Measurements from ENCODE around the gene CDH4.

CDH4 gene

GRCh38 chr20:61600016-61600415, 348.0 kb downstream of the CDH4 start:
- no peaks in the 10 kb centered on the region for H3K27me3 ChIP-seq (ENCODE audit: low read length)
- no peak overlapping the region for H3K4me2 ChIP-seq (ENCODE audit: low read depth, low read length, poor library complexity, severe bottlenecking)
- no peak overlapping the region for H3K4me3 ChIP-seq (ENCODE audit: insufficient read depth, low read length, poor library complexity, severe bottlenecking)
- H3K9ac ChIP-seq (ENCODE audit: low read length) = no peak overlapping the region
- H3K9me3 ChIP-seq (ENCODE audit: insufficient read depth, low read length) = no peaks in the 10 kb centered on the region
- no peaks in the 10 kb centered on the region for H3F3A ChIP-seq (ENCODE audit: insufficient read depth)
- H4K20me1 ChIP-seq (ENCODE audit: low read depth, low read length) = no peaks in the 10 kb centered on the region
- no peaks in the 10 kb centered on the region for H3K9me2 ChIP-seq (replicated peaks; ENCODE audit: insufficient read depth, low read length)
- no peak overlapping the region for H2AFZ ChIP-seq (ENCODE audit: low read depth, low read length, severe bottlenecking)
- no peak for TF ChIP-seq CTCF (IDR thresholded peaks at IDR 0.05; ENCODE audit: insufficient read depth, low read length, poor library complexity, severe bottlenecking)
- no peak for TF ChIP-seq EZH2phosphoT487 (conservative IDR thresholded peaks at IDR 0.05; ENCODE audit: low read length)
- H3K79me2 ChIP-seq (ENCODE audit: insufficient read depth, low read length) = no peaks in the 10 kb centered on the region
- no peaks in the 10 kb centered on the region for H3K36me3 ChIP-seq (ENCODE audit: low read length)
- H3K27ac ChIP-seq (ENCODE audit: low read depth, low read length) = no peak overlapping the region

- Histone ChIP-seq H3K36me3 (ENCODE audit: low read length) (no peaks in the 10 kb centered on the region), H3K9ac (ENCODE audit: low read length) (no peak overlapping the region), H4K20me1 (ENCODE audit: low read depth, low read length) (no peaks in the 10 kb centered on the region), H3K4me2 (ENCODE audit: low read depth, low read length, poor library complexity, severe bottlenecking) (no peak overlapping the region), H3K9me2 (replicated peaks; ENCODE audit: insufficient read depth, low read length) (no peaks in the 10 kb centered on the region), H3K4me3 (ENCODE audit: insufficient read depth, low read length, poor library complexity, severe bottlenecking) (no peak overlapping the region), H3F3A (ENCODE audit: insufficient read depth) (no peaks in the 10 kb centered on the region), H2AFZ (ENCODE audit: low read depth, low read length, severe bottlenecking) (no peak overlapping the region), H3K79me2 (ENCODE audit: insufficient read depth, low read length) (no peaks in the 10 kb centered on the region), H3K27ac (ENCODE audit: low read depth, low read length) (no peak overlapping the region), H3K27me3 (ENCODE audit: low read length) (no peaks in the 10 kb centered on the region), H3K9me3 (ENCODE audit: insufficient read depth, low read length) (no peaks in the 10 kb centered on the region)
- TF ChIP-seq CTCF (IDR thresholded peaks at IDR 0.05; ENCODE audit: insufficient read depth, low read length, poor library complexity, severe bottlenecking) (no peak), EZH2phosphoT487 (conservative IDR thresholded peaks at IDR 0.05; ENCODE audit: low read length) (no peak)
Observed at GRCh38 chr20:61601361-61601760, 349.3 kb downstream of the CDH4 start.

- H2AFZ ChIP-seq (ENCODE audit: low read depth, low read length, severe bottlenecking) = no peak overlapping the region
- no peak overlapping the region for H3K9ac ChIP-seq (ENCODE audit: low read length)
- no peak overlapping the region for H3K27ac ChIP-seq (ENCODE audit: low read depth, low read length)
- H3K79me2 ChIP-seq (ENCODE audit: insufficient read depth, low read length) = no peaks in the 10 kb centered on the region
- no peak overlapping the region for H3K4me3 ChIP-seq (ENCODE audit: insufficient read depth, low read length, poor library complexity, severe bottlenecking)
- no peaks in the 10 kb centered on the region for H3F3A ChIP-seq (ENCODE audit: insufficient read depth)
- TF ChIP-seq CTCF (IDR thresholded peaks at IDR 0.05; ENCODE audit: insufficient read depth, low read length, poor library complexity, severe bottlenecking) (no peak), EZH2phosphoT487 (conservative IDR thresholded peaks at IDR 0.05; ENCODE audit: low read length) (no peak)
- H3K9me3 ChIP-seq (ENCODE audit: insufficient read depth, low read length) = no peaks in the 10 kb centered on the region
- no peaks in the 10 kb centered on the region for H3K9me2 ChIP-seq (replicated peaks; ENCODE audit: insufficient read depth, low read length)
- no peaks in the 10 kb centered on the region for H3K27me3 ChIP-seq (ENCODE audit: low read length)
- H4K20me1 ChIP-seq (ENCODE audit: low read depth, low read length) = no peaks in the 10 kb centered on the region
- no peaks in the 10 kb centered on the region for H3K36me3 ChIP-seq (ENCODE audit: low read length)
- H3K4me2 ChIP-seq (ENCODE audit: low read depth, low read length, poor library complexity, severe bottlenecking) = no peak overlapping the region
Observed at GRCh38 chr20:61601853-61602252, 349.8 kb downstream of the CDH4 start.
